Omental fat pad (tissue), 4 donors: ENCODE results near the gene TEDDM1. TPM values are rescaled to one million over a fixed set of nuclear protein-coding genes. Genes with fewer than 3 reads are reported as not detected.

Experiments
- ATAC-seq: fragments of 150-250 bp; one replicate; pipeline ENCODE4 v1.9.1; 2016; ENCODE audit warnings: mild to moderate bottlenecking, moderate library complexity; ENCODE audit not compliant: low FRiP score
- DNase-seq: peaks from one replicate; pipeline ENCODE4 v3.0.0-alpha.2; 2019; ENCODE audit warnings: low spot score
- CTCF ChIP-seq, 3 donors: fragments of 450-650 bp; IDR thresholded peaks; one replicate each; pipeline ENCODE4 v1.5.1; 2016 to 2017; ENCODE audit warnings: antibody characterized with exemption in 3 of 3, mild to moderate bottlenecking in 3 of 3, moderate library complexity in 2 of 3
- total RNA-seq, 4 donors: library from RNA; depleted of rRNA; stranded (reverse); fragments of >200 nt; gene quantifications; one replicate each; pipeline ENCODE4 v1.1.0, GENCODE V29; 2016

The TEDDM1 gene
- total RNA-seq, 4 donors from 2014 or later, result not detected

GRCh38 chr1:182441719-182442118 is 41.3 kb upstream of the TEDDM1 start:
- DNase-seq, result no peak
- TF ChIP-seq CTCF (IDR thresholded peaks at IDR 0.05), result no peak

GRCh38 chr1:182438326-182438725 is 37.9 kb upstream of the TEDDM1 start:
- no peak for TF ChIP-seq CTCF (IDR thresholded peaks at IDR 0.05)
- DNase-seq, result no peak
- ATAC-seq, result no peak

More at GRCh38 chr1:182441719-182442118, 41.3 kb upstream of the TEDDM1 start:
- ATAC-seq, result no peak

GRCh38 chr1:182433580-182433979 is 33.1 kb upstream of the TEDDM1 start:
- no peak for ATAC-seq
- TF ChIP-seq CTCF (IDR thresholded peaks at IDR 0.05), result no peak
- DNase-seq, result no peak

- DNase-seq (no peak), ATAC-seq (no peak)
- TF ChIP-seq CTCF (IDR thresholded peaks at IDR 0.05), result no peak
Observed at GRCh38 chr1:182431278-182431677, 30.8 kb upstream of the TEDDM1 start.

- DNase-seq, result no peak
- TF ChIP-seq CTCF (IDR thresholded peaks at IDR 0.05), result no peak
- ATAC-seq, result no peak
Observed at GRCh38 chr1:182430263-182431068, 30.0 kb upstream of the TEDDM1 start.

GRCh38 chr1:182428043-182428442 is 27.6 kb upstream of the TEDDM1 start:
- ATAC-seq (no peak), DNase-seq (no peak)
- TF ChIP-seq CTCF (IDR thresholded peaks at IDR 0.05), result no peak
